Stimulated activated naive CD4-positive, alpha-beta T cell treated with Interleukin-2 at 50 U/mL for 16 hours (primary cell): ENCODE results near the gene WIPF1.

Experiments used
- DNase-seq: peaks from one replicate; lab custom pipeline; 2025; lab: John Stamatoyannopoulos, UW

Gene WIPF1

GRCh38 chr2:174621323-174621722, 23.7 kb upstream of the WIPF1 start:
- no peak for DNase-seq

DNA sequence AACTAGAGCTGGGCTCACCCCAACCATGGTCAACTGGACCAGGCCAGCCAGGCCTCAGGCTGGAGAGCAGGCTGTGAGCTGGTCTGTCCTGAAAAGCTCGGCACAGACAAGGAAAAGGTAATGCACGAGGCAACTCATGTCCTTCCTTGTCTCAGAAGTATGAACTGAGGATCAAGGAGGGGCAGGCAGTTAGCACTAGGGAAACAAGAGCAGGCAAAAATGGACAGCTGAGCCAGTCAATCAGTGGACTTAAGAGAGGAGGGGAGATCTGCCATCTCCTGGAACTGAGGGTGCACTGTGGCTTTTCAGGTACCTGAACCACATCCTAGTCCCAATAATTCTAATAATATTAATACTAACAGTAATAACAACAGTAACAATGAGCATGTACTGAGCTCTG, 20.6 kb upstream of the WIPF1 start:
- DNase-seq: no peak

DNA sequence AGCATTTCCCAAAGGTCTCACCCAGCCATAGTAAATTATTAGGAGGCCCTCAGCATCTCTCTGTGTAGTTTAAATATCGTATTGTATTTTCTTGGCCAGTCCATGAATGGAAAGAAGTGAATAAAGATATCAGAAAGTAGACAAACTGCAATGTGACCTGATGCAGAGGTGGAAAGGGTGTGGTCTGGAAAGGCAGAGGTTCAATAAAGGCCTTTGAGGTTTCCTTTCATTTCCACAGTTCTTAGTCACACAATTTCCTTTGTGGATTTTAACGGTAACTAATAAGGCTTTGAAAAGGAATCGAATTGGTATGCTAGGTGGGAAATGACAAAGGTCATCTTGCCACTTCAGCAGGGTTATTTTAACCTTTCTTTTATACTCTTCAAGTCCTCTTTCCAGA, 20.1 kb upstream of the WIPF1 start:
- no peak for DNase-seq

- no peak for DNase-seq
Measured at GRCh38 chr2:174617120-174617519, 19.5 kb upstream of the WIPF1 start.

- DNase-seq: no peak
Measured at GRCh38 chr2:174615871-174616436, 18.4 kb upstream of the WIPF1 start.

GRCh38 chr2:174614261-174614660, 16.7 kb upstream of the WIPF1 start:
- no peak for DNase-seq

- no peak for DNase-seq
Measured at GRCh38 chr2:174613531-174613930, 15.9 kb upstream of the WIPF1 start.

DNA sequence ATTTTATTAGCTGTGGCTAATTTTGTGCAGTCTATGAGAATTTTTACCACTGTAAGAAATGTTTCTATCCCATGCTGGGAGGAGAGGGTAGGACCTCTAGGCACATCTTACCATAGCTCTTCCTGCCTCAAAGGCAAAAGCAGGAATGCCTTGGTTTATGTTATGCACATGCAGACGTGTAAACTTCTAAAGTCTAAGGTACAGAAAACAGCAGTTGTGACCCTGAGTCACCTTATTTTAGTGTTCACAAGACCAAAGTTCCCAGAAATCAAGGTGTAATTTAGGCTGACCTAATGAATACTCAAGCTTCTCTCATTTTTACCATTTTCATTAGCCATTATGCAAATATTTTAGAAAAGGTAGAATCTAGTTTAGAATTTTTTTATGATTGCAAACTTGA, 15.4 kb upstream of the WIPF1 start:
- no peak for DNase-seq

DNA sequence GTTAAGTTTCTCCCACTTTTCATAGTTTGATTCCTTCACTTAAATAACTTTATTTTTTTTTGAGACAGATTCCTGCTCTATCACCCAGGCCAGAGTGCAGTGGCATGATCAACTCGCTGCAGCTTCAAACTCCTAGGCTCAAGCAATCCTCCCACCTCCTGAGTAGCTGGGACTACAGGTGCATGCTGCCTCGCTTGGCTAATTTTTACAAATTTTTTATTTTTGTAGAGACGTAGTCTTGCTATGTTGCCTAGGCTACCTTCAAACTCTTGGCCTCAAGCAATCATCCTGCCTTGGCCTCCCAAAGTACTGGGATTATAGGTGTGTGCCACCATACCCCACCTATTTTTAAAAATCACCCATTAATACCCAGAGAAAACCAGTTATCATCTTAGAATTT, 14.2 kb upstream of the WIPF1 start:
- DNase-seq: no peak

- no peak for DNase-seq
Measured at GRCh38 chr2:174611006-174611405, 13.4 kb upstream of the WIPF1 start.

- no peak for DNase-seq
Measured at GRCh38 chr2:174610243-174610995, 12.8 kb upstream of the WIPF1 start.

- DNase-seq: no peak
Measured at GRCh38 chr2:174609261-174609660, 11.7 kb upstream of the WIPF1 start.

DNA sequence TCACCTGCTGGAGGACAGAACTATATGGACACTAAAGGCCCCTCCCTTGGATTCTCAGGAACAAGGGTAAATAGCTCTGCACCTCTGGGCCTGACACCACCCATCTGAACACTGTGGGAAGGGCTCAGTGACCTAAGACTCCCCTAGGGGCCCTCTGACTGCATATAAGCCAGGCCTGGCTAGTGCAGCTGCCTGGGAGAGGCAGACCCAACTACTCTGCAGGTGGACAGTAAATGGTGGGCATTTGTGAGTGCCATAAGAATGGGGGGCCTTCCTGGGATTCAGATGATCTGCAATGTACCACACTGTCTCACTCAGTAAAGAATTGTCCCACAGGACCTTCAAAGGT, 11.2 kb upstream of the WIPF1 start:
- DNase-seq: no peak

DNA sequence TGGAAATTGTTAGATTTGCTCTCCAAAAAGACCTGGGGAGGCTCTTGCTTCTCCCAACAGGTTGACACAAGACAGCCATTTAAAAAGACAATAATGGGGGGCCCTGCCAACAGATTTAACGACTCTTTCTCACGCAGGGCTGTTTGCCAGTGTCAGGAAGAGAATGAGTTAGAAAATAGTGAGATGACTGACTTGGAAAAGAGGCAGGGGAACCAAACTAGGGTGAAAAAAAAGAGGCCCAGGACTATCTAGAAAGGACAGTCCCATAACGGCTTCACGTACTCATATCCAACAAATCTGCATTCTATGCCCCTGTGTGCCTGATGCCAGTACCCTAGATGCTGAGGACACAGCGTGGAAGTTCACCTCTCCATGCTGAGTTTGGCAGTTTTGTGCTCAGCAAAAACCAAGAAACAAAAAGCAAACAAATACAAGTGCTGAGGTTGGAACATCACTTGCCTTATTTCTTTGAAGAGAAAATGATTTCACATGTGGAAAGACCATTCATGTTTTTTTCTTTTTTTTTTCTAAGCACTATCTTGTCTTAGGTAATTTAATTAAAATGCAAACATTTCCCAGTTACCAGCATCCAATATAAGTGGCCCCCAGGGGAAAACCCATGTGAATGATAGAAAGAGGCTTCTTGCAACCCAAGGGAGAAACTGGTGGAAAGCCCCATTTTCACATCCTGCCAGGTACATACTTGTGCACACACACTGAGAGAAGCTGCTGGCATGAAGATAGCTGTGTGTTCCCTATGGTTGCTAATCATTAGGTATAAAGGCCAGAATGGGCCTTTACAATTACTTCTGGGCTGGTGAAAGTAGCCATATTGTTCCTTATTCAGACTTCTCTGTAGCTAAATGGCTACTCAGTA, 10.6 kb upstream of the WIPF1 start:
- peak; percentile 31 for DNase-seq

DNA sequence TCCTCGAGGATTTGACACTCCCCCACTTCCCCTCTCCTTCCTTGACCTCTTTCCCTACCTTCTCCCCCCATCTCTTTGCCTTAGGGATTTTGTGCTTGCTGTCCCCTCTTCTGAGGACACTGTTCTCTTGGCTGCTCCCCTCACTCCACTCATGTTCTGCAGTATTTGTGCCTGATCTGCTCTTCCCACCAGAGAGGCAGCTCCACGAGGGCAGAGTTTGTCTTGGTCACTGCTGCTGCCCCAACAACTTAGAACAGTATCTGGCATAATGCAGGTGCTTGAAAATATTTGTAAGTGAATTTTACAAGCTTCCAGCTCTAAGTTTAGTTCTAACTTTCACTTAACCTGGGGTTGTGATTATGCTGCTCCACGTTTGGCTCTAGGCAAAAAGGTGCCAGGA, 10.0 kb upstream of the WIPF1 start:
- no peak for DNase-seq

- DNase-seq: peak; percentile 33
Measured at GRCh38 chr2:174606336-174606735, 8.7 kb upstream of the WIPF1 start.

DNA sequence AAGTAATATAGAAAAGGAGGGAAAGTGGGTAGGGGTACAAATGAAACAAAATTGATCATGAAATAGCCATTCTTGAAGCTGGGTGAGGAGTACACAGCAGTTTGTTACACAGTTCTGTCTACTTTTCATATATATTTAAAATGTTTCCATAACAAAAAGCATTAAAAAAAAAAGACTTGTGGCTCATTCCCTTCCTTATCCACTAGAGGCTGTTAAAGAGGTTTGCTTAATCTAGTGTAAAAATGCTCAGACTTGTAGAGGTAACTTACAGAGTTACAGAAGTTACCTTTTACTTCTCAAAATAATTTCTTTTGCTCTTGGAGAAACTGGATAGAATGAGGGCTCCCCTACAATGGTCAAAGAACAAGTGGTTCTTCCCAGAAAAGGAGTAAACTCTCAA, 8.1 kb upstream of the WIPF1 start:
- DNase-seq: no peak

- peak; percentile 44 for DNase-seq
Measured at GRCh38 chr2:174603280-174603679, 5.7 kb upstream of the WIPF1 start.

- no peak for DNase-seq
Measured at GRCh38 chr2:174602745-174603144, 5.1 kb upstream of the WIPF1 start.

- peak; percentile 15 for DNase-seq
Measured at GRCh38 chr2:174600349-174600748, 2.7 kb upstream of the WIPF1 start.

DNA sequence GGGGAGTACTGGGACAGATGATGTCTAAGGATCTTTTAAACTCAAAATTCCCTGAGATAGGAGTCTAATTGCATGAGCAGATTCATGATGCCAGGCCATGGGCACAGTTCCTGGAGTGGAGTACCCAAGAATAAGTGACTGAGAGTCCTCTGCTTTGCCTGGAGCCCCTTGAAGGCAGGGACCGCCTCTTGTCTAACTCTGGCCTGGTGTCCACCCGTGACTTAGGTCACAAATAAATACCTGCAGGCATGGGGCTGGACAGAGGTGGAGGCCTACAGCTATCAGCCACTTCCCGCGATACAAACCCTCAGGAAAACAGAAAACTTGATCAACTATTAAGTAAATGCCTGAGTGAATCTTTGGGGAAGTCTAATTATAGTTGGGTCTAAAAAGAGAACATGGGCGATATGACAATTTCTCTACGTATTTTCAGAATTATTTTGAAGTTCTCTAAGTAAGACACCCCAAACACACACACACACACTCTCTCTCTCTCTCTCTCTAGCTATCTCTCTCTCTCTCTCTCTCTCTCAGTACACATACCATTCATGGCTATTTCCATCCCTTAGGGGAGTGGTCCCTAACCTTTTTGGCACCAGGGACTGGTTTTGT, 1.8 kb upstream of the WIPF1 start:
- DNase-seq: no peak

GRCh38 chr2:174597009-174597344, 627 bp downstream of the WIPF1 start:
- DNase-seq: no peak

GRCh38 chr2:174595891-174596397, 1.7 kb downstream of the WIPF1 start:
- DNase-seq: no peak
